Smooth muscle cell of the brain vasculature (primary cell): ENCODE measurements around the gene RECQL.
"Not testable (repeated sequence)": the region's sequence is repeated elsewhere in the genome, so short reads cannot be mapped to it uniquely, and the experiment has no call there.

Experiments
- DNase-seq: peaks from one replicate; pipeline ENCODE4 v3.0.0-alpha.2; 2012; ENCODE audit warnings: low read depth, low spot score

RECQL gene

DNA sequence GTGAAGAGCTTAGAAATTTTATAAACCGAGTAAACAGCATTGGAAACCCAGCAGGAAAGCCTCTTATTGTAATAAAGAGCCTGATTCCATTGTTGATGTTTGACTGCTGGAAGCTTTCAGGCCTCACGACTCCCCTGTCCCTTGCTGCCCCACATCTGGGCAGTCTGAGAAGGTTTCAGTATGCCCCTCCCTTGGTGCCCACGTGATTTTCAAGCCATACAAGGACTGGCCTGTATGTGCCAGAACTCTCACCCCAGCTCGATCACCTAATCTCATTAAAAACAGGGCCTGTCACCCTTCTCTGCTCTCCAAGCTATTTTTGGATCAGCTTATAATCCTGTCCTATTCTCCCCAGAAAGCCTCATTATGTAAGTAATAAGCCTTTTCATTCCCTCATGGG, 71.4 kb downstream of the RECQL start:
- no peak for DNase-seq

DNA sequence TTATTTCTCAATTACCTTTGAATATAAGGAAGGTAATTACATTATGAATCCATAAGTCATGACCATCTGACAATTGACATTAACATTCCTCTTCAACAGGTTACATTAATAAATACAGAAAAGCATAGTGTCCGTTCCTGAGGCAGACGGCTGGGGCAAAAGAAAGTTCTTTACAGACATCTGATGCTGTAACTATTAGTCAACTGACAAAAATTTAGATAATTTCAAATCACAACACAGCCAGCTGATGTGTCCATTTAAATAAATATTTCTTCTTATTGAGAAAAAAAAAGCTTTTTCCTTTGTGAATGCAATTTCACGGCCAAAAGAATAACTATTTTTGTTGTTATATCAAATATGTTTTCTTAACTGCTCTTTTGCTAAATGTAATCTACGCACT, 73.2 kb downstream of the RECQL start:
- peak; percentile 12 for DNase-seq

DNA sequence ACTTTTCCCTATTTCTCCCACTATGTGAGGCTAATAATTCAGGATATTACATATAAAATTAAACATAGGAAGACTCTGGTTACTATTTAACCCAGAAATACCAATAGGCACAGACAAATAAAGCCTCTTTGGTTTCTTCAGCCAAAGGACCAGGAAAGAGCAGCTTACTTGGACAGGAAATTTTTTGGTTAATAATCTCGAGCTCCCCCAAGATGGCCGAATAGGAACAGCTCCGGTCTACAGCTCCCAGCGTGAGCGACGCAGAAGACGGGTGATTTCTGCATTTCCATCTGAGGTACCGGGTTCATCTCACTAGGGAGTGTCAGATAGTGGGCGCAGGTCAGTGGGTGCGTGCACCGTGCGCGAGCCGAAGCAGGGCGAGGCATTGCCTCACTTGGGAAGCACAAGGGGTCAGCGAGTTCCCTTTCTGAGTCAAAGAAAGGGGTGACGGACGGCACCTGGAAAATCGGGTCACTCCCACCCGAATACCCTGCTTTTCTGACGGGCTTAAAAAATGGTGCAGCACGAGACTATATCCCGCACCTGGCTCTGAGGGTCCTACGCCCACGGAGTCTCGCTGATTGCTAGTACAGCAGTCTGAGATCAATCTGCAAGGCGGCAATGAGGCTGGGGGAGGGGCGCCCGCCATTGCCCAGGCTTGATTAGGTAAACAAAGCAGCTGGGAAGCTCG, 82.3 kb downstream of the RECQL start:
- not testable (repeated sequence) for DNase-seq
